GM13976 (cell line): Measurements from ENCODE around the gene CORIN.

Experiments
- DNase-seq: peaks from one replicate; pipeline ENCODE4 v3.0.0; 2012; ENCODE audit warnings: low spot score
- CTCF ChIP-seq: IDR thresholded peaks from 2 replicates; pipeline ENCODE4 v1.5.1; 2012; ENCODE audit warnings: borderline replicate concordance, mild to moderate bottlenecking; ENCODE audit not compliant: insufficient read depth; ENCODE audit errors: extremely low read depth, missing control alignments, control extremely low read depth
- in situ Hi-C: fragments of 300-500 bp; cut with MboI; formaldehyde crosslinking; loops from one replicate; pipeline ENCODE4 v1.12.0; 2022; ENCODE audit warnings: low sequenced_read_pairs, mixed read lengths, inconsistent platforms; ENCODE audit not compliant: unreplicated experiment

The CORIN gene

GRCh38 chr4:47746122-47746521 lies 91.7 kb downstream of the CORIN start:
- no peak for DNase-seq
- in situ Hi-C loops, result no loop called here
- TF ChIP-seq CTCF, result no peak

GRCh38 chr4:47744843-47745382 lies 93.0 kb downstream of the CORIN start:
- DNase-seq, result no peak
- no peak for TF ChIP-seq CTCF
- in situ Hi-C loops, result no loop called here

- no peak for TF ChIP-seq CTCF
- DNase-seq, result no peak
- in situ Hi-C loops, result no loop called here
Measured at GRCh38 chr4:47744253-47744652, 93.6 kb downstream of the CORIN start.

DNA sequence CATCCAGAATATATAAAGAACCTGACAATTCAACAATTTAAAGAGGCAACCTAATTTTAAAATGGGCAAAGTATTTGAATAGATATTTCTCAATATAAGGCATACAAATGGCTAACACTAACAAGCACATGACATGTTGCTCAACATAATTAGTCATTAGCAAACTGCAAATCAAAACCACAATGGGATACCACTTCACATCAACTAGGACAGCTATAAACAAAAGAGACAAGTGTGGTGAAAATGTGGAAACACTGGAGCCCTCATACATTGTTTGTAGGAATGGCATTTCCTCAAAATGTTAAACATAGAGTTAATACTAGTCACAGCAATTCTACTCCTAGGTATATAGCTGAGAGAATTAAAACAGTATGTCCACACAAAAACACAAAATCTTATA lies 96.7 kb downstream of the CORIN start:
- TF ChIP-seq CTCF, result no peak
- no peak for DNase-seq
- in situ Hi-C loops, result no loop called here

DNA sequence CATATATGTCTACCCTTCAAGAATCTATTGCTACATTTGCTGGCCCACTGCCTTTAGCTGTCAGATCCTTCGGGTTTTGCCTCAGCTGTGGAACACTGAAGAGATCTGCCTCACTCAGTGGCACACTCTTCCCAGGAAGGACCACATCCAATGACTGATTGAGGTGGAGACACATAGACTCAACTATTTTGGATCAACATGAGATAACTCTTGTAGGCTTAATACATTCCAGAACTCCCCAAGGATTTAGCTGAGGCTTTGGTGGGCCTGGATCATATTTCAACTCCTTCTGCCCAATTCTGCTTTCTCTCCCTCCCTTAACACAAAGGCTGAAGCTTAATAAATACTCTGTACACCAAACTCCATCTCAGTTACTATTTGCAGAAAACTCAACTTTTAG lies 100.5 kb downstream of the CORIN start:
- TF ChIP-seq CTCF, result no peak
- in situ Hi-C loops, result no loop called here

GRCh38 chr4:47736555-47736954 lies 101.3 kb downstream of the CORIN start:
- no peak for TF ChIP-seq CTCF
- in situ Hi-C loops, result no loop called here
- DNase-seq, result no peak

More for the DNA sequence above, 100.5 kb downstream of the CORIN start:
- DNase-seq, result no peak

GRCh38 chr4:47736146-47736545 lies 101.7 kb downstream of the CORIN start:
- no peak for TF ChIP-seq CTCF
- no peak for DNase-seq
- in situ Hi-C loops, result no loop called here
